ENCODE results near the gene CASS4. TPM values are rescaled to one million over a fixed set of nuclear protein-coding genes. Genes with fewer than 3 reads are reported as not detected.

The CASS4 gene
- total and polyA plus RNA-seq, 2 donors (not counting 3 experiments of a cell fraction or from before 2014, with no cell fraction given) = not detected

- no peak for FAIRE-seq
- no peak for TF ChIP-seq MAX (IDR thresholded peaks at IDR 0.05; ENCODE audit: insufficient read depth, insufficient read length)
- no peak for TF ChIP-seq EZH2 (IDR thresholded peaks at IDR 0.05; ENCODE audit: borderline replicate concordance, low read depth, low read length, severe bottlenecking)
- no peak for TF ChIP-seq POLR2A (IDR thresholded peaks at IDR 0.05; ENCODE audit: low read depth, low read length)
- TF ChIP-seq GATA2 (IDR thresholded peaks at IDR 0.05; ENCODE audit: insufficient read depth, insufficient read length, low read depth, low read length) = no peak
- TF ChIP-seq POLR2AphosphoS5 (IDR thresholded peaks at IDR 0.05; ENCODE audit: insufficient read depth, low read depth, low read length) = no peak
- TF ChIP-seq MYC (IDR thresholded peaks at IDR 0.05; ENCODE audit: low read depth, low read length) = no peak
- TF ChIP-seq CTCF (IDR thresholded peaks at IDR 0.05; ENCODE audit: extremely low read depth in 1 of 2, insufficient read depth in 1 of 2, low read depth in 1 of 2, low read length in 2 of 2) = no peak
- TF ChIP-seq JUN (IDR thresholded peaks at IDR 0.05; ENCODE audit: borderline replicate concordance, insufficient read depth, insufficient read length, low read depth) = no peak
- no peak for TF ChIP-seq FOS (IDR thresholded peaks at IDR 0.05; ENCODE audit: borderline replicate concordance, insufficient read depth, low read length)
- CTCF ChIA-PET = no interaction called here
- Histone ChIP-seq H3K4me3 (replicated peaks in 1 of 3; ENCODE audit: insufficient read depth in 1 of 3, low read depth in 1 of 3, low read length in 3 of 3) (no peak overlapping the region), H3K36me3 (ENCODE audit: control insufficient read depth in 2 of 2, extremely low read depth in 1 of 2, insufficient read depth in 2 of 2, low read length in 2 of 2) (no peaks in the 10 kb centered on the region), H3K27me3 (ENCODE audit: control insufficient read depth in 2 of 2, insufficient read depth in 2 of 2, low read length in 2 of 2) (peaks cover 69 to 75% of the 10 kb centered on the region in 2 experiments), H3K4me2 (ENCODE audit: insufficient read depth, low read length) (no peak overlapping the region), H4K20me1 (replicated peaks; ENCODE audit: control insufficient read depth, extremely low read depth, insufficient read depth, low read length) (no peaks in the 10 kb centered on the region), H3K9ac (replicated peaks; ENCODE audit: extremely low read depth, insufficient read depth, low read length) (no peak overlapping the region), H3K4me1 (ENCODE audit: control insufficient read depth, extremely low read depth, insufficient read depth, low read length) (peaks cover 2% of the 10 kb centered on the region), H3K9me1 (replicated peaks; ENCODE audit: control insufficient read depth, extremely low read depth, insufficient read depth, low read length) (no peaks in the 10 kb centered on the region), H3K9me3 (replicated peaks; ENCODE audit: control insufficient read depth, insufficient read depth, low read length) (no peaks in the 10 kb centered on the region), H3K27ac (ENCODE audit: insufficient read depth, low read depth, low read length) (no peak overlapping the region), H2AFZ (ENCODE audit: low read depth, low read length) (no peak overlapping the region), H3K79me2 (ENCODE audit: control insufficient read depth, insufficient read depth, low read length) (no peaks in the 10 kb centered on the region)
- dilution Hi-C loops (cut with MboI; ENCODE audit: extremely low pct_ligation_motif_present, low sequenced_read_pairs) (no loop called here), intact Hi-C loops (cut with micrococcal nuclease) (no loop called here)
- BruUV-seq (replicated peaks) = no TSS peak
- POLR2A ChIA-PET = no interaction called here
- no peak for DNase-seq (ENCODE audit: low read depth, low spot score)
These were observed 17.9 kb downstream of the CASS4 start for GRCh38 chr20:56429941-56430340.
